RKO (cell line): ENCODE data around the gene ATXN7L3.

Source experiments
- DNase-seq: peaks from one replicate; pipeline ENCODE4 v3.0.0-alpha.2; 2016; ENCODE audit warnings: low spot score

The ATXN7L3 gene

DNA sequence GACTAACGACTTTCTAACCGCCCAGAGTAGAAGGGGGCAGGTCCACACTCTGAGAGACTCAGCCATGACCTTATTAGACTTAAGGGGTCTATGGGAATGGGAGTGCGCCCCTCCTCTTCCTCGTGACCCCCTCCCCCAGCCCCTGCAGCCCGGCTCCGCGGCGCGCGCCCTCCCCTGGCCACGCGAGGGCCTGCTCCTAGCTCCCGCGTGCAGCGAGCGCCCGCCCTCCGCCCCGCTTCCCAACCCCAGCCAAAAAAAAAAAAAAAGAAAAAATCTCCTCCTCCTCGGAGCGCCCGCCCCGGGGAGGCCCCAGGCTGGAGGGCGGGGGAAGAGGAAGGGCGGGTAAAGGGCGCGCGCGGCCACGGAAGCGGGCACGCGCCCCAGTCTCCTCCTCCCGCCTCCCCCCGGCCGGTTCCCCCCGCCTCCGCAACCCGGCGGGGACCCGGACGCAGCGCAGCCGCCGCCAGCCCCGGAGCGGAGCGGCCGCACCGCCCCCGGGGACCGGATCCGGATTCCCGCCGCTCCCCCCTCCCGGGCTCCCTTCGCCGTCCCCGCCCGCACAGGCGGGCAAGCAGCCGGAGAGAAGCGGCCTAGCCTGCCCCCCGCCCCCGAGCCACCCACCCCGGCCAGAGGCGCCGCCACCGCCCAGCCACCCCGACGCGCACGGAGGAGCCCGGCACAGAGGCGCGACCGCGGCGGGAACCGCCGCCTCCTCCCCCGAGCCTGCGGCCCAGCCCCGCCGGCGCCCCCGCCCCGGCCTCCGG lies 18.8 kb upstream of the ATXN7L3 start:
- DNase-seq = peak; percentile 87

- DNase-seq = peak; percentile 44
Measured at GRCh38 chr17:44217738-44218343, 18.2 kb upstream of the ATXN7L3 start.

- DNase-seq = peak; percentile 32
Measured at GRCh38 chr17:44216694-44217093, 17.0 kb upstream of the ATXN7L3 start.

DNA sequence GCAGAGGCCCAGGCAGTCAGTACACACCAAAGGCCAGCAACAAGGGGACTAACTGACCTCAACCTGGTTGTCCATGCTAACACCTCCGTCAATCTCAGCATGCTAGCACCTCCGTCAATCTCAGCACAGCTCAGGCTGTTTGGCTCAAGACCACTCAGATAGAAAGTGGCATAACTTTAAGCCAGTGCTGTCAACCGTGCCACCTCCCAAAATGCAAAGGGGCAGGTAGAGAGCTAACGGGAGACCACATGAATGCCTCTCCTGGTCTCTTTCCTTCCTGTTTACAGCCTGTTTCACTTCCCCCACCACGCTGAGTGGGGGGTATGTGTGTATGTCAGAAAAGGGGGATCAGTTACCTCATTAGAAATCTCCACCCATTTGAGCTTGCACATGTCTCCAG lies 16.5 kb upstream of the ATXN7L3 start:
- DNase-seq = no peak

GRCh38 chr17:44214896-44215295 lies 15.2 kb upstream of the ATXN7L3 start:
- DNase-seq = no peak

GRCh38 chr17:44214230-44214494 lies 14.5 kb upstream of the ATXN7L3 start:
- DNase-seq = no peak

DNA sequence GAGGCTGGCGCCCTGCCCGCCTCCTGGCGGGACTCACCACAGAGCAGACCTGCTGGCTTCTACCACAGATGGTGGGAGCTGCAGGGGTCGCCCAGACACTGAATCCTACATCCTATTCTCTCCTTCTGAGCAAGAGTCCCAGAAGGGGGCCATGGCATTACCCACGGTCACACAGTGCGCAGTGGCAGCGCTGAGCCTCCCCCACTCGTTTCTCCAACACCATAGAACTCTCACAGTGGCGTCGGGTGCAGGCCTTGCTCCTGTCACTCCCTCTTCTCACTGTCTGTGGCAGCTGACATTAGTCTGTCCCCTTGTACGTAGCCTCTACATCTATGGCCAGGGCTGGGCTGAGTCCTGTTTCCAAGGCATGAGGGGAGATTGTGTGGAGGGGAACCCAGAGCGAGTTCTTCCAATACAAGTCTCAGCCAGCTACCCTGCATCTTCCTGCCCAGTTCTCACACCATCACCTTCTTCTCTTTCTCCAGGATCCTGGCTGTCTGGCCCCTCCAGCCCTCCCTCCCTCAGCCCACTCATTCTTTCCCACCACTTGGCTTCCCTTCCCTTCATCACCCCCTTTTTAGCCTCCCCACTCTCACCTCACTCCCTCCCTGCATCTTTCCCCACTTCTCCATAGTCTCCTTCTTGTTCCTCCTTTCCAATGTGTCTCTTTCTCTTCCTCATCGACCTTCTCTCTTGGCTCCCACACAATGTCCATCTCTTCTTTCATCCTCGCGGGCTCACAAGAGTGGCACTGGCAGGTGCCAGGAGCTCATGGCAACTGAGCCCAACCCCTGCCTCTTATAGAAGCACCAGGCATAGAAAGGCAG lies 13.9 kb upstream of the ATXN7L3 start:
- DNase-seq = no peak

DNA sequence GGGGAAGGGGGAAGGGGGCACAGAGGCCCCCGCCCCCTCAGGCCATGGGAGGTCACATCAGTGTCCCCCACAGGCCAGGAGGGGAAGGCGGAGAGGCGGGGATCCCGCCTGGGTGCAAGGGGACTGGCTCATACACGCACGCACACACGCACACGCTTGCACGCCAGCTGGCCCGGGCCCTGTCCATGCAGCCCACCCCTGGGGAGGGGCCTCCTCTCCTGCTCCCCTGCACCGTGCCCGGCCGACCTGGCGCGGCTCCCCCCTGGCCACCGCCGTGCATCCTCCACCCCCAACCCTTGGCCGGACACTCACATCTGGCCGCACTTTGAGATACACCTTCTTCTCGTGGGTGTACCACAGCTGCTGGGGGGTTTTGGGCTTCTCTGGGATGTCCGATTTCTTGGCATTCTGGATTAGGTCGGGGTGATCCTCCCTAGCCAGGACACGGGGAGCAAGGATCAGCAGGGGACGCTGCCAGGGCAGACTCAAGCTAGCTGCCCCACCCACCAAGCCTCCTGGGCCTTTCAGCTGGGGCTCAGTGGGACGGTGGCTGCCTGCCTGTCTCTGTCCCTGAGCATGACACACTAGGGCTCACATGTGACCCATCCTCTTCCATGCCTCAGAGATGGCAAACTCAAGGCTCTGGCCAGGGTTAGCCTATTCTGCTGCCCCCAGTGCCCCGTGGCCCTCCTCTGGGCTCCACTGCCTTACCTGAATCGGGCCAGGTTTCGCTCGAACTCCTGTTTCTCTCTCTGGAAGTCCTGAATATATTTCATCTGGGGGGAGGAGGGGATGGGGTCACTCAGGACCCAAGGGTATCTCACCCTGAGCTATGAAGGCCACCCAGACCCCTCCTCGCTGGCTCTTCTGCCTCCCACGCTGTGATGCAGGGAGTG lies 13.1 kb upstream of the ATXN7L3 start:
- no peak for DNase-seq

DNA sequence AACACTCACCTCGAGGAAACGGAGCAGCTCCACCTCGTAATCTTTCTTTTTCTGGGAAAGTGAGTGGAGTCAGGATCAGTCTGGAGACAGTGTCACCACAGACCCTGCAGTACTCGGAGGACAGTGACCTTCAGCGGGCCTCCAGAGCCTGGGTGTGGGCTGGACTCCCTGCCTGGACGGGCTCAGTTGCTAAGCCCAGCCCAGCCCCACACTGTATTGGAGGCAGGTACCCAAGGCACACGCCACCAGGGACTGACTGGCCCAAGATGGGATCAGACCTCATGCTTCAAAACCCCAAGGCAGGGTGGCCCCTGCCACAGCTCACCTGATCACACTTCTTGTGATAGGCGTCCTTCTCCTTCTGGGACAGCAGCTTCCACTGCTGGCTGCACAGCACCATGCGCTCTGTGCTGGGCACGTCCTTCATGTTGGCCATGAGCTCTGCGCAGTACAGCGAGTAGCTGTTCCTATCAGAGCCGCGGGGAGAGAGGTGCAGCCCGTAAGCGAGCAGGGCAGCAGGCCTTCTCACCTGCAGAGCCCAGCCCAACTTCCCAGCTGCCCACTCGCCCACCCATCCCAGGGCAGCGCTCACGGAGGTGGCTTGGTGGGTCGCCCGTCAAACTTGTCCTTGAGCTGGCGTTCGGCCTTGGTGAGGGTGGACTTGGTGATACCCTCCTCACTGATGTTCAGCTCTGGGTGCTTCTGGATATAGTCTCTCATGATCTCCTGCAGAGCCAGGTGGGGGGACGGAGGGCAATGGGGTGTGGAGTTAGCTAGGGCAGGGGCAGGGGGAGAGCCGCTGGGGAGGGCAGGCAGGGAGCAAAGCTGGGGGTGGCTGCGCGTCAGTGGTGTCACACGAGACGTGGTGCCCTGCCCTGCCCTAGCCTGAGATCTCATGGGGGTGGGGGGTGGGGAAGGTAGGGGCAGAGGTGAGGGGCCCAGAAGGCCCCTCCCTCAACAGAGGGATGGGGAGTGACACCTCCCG lies 11.9 kb upstream of the ATXN7L3 start:
- no peak for DNase-seq

DNA sequence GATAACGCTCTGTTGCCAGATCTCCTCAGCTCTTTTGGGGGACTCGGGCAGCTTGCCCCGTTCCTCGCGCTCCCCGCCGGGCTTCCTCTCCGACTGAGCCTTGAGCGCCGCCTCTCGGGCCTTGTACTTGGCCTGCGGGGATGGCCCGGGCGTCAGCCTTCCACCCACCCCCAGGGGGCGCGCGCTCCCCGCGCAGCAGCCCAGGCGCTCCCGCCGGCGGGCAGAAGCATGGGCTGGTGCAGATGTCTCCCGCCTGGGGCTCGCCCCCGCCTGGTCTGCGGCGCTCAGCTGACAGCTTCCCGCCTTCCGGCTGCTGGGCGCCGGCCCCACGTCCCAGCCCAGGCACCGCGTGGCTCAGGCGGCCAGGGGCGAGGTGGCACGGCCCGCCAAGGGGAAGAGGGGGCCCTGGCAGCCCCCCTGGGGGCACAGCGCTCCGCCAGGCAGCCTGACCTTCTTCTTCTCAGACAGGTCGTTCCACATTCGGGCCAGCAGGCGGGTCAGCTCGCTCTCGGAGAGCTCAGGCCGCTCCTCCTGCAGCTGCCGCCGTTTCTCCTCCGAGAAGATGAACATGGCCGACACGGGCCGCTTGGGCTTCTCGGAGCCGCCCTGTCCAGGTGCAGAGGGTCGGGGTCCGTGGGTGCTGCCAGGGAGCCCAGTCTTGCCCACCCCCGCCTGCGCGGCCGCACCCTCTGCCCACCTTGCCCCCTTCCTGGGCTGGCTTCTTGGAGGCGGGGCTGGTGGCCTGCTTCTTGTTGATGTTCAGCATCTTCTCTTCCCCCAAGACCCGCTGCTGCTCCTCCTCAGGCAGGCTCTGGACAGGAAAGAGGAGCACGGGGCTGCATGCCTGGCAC lies 10.9 kb upstream of the ATXN7L3 start:
- no peak for DNase-seq

GRCh38 chr17:44209786-44210341 lies 10.2 kb upstream of the ATXN7L3 start:
- peak; percentile 51 for DNase-seq

GRCh38 chr17:44207743-44208142 lies 8.1 kb upstream of the ATXN7L3 start:
- no peak for DNase-seq

GRCh38 chr17:44207319-44207718 lies 7.6 kb upstream of the ATXN7L3 start:
- no peak for DNase-seq

- DNase-seq = no peak
Measured at GRCh38 chr17:44206825-44207155, 7.1 kb upstream of the ATXN7L3 start.

- DNase-seq = peak; percentile 40
Measured at GRCh38 chr17:44205962-44206824, 6.5 kb upstream of the ATXN7L3 start.

- DNase-seq = no peak
Measured at GRCh38 chr17:44204441-44204882, 4.8 kb upstream of the ATXN7L3 start.

DNA sequence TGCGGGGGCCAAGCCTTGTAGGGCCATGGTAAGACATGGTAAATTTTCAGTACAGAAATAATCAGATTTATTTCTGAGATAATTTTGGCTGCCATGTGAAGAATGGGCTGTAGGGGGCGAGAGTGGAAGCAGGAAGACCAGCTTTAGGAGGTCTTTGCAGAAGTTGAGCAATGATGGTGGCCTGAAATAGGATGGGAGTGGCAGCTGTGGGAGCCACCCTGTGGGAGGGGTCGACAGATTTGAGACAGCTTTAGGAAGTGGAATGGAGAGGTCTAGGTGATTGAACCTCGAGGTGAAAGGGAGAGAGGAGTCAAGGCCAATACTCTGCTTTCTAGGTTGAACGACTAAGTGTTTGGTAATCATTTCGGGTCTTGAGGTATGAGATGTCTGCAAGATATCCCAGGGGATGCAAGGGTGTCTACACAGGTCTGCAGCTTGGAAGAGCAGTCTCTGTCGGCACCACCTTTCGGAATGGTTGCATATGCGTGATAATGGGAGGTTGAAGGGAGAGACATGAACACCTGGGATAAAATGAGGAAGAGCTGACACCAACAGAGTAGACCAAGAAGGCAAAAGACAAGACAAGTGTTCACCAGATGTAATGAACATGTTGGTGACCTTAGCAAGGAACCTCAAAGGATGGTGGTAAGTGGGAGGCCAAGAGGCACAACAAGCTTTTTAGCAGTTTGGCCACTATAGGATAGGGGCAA lies 4.2 kb upstream of the ATXN7L3 start:
- DNase-seq = peak; percentile 42

- DNase-seq = no peak
Measured at GRCh38 chr17:44202756-44203155, 3.1 kb upstream of the ATXN7L3 start.
